Glutamatergic neuron (in vitro differentiated cells): Measurements from ENCODE around the gene EME1. TPM values are rescaled to one million over a fixed set of nuclear protein-coding genes. Genes with fewer than 3 reads are reported as not detected.

Source experiments
- DNase-seq: peaks from one replicate; pipeline ENCODE4 v3.0.0; 2022
- H3K27ac Mint-ChIP-seq: one replicate; pipeline ENCODE4 v1.8.0; 2020; ENCODE audit warnings: mild to moderate bottlenecking, mixed read lengths, inconsistent platforms; ENCODE audit not compliant: unreplicated experiment
- H3K27me3 Mint-ChIP-seq: one replicate; pipeline ENCODE4 v1.8.0; 2020; ENCODE audit warnings: mild to moderate bottlenecking, moderate library complexity, mixed read lengths, inconsistent platforms; ENCODE audit not compliant: unreplicated experiment
- H3K36me3 Mint-ChIP-seq: one replicate; pipeline ENCODE4 v1.8.0; 2020; ENCODE audit warnings: mild to moderate bottlenecking, mixed read lengths, inconsistent platforms; ENCODE audit not compliant: unreplicated experiment
- H3K4me1 Mint-ChIP-seq: one replicate; pipeline ENCODE4 v1.8.0; 2020; ENCODE audit warnings: mild to moderate bottlenecking, low read depth, mixed read lengths, inconsistent platforms; ENCODE audit not compliant: unreplicated experiment
- H3K4me3 Mint-ChIP-seq: one replicate; pipeline ENCODE4 v1.8.0; 2020; ENCODE audit warnings: mild to moderate bottlenecking, mixed read lengths, inconsistent platforms; ENCODE audit not compliant: unreplicated experiment
- H3K9me3 Mint-ChIP-seq: one replicate; pipeline ENCODE4 v1.8.0; 2020; ENCODE audit warnings: mild to moderate bottlenecking, moderate library complexity, mixed read lengths, inconsistent platforms; ENCODE audit not compliant: unreplicated experiment
- total RNA-seq: library from RNA; stranded (reverse); fragmentation: NEBNext Ultra II Directional; extraction: Animal tissue kit (Norgen Biotek cat#: 25700); gene quantifications from one replicate; pipeline ENCODE4 v1.2.1, GENCODE V29; 2021; ENCODE audit not compliant: unreplicated experiment
- TF ChIP-seq, protein P1 (sequence below): fragments of 200-600 bp; sonication (generic); IDR thresholded peaks from one replicate; pipeline ENCODE4 v1.5.0; 2021; ENCODE audit not compliant: partially characterized antibody, unreplicated experiment

The EME1 gene
- total RNA-seq, 1 donor from 2014 or later, result 4.7 TPM

DNA sequence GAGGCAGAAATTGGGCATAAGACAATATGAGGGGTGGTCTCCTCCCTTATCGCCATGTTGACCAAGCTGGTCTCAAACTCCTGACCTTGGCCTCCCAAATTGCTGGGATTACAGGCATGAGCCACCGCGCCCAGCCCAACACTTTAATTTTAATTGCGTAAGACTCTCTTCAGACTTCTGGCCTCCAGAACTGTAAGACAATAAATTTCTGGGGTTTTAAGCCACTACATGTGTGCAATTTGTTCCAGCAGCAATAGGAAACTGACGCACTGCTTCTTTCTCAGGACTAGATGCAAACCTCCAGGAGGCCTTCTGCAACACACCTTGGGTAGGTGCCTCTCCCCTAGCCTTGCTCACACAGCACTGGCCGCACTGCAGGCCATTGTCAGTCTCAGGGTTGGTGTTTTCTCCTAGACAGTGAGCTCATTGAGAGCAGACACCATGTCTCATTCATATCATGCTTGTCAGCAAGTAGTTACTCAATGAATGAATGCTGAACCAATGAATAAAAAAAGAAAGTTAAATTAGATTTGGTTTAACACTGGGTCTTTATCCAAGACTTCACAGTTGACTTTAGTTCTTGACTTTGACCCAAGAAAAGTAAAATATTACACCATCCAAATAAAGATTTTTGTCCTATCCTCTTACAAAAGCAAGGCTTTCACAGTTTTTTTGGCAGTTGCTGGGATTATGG is 47.5 kb downstream of the EME1 start:
- Mint-ChIP-seq H3K4me1 (peaks cover 2% of the 10 kb centered on the region), H3K36me3 (peaks cover 9% of the 10 kb centered on the region), H3K4me3 (no peak overlapping the region), H3K27ac (no peak overlapping the region), H3K9me3 (peaks cover 3% of the 10 kb centered on the region), H3K27me3 (peaks cover under 1% of the 10 kb centered on the region)
- DNase-seq, result no peak
- TF ChIP-seq, protein P1, sequence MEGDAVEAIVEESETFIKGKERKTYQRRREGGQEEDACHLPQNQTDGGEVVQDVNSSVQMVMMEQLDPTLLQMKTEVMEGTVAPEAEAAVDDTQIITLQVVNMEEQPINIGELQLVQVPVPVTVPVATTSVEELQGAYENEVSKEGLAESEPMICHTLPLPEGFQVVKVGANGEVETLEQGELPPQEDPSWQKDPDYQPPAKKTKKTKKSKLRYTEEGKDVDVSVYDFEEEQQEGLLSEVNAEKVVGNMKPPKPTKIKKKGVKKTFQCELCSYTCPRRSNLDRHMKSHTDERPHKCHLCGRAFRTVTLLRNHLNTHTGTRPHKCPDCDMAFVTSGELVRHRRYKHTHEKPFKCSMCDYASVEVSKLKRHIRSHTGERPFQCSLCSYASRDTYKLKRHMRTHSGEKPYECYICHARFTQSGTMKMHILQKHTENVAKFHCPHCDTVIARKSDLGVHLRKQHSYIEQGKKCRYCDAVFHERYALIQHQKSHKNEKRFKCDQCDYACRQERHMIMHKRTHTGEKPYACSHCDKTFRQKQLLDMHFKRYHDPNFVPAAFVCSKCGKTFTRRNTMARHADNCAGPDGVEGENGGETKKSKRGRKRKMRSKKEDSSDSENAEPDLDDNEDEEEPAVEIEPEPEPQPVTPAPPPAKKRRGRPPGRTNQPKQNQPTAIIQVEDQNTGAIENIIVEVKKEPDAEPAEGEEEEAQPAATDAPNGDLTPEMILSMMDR, result no peak

DNA sequence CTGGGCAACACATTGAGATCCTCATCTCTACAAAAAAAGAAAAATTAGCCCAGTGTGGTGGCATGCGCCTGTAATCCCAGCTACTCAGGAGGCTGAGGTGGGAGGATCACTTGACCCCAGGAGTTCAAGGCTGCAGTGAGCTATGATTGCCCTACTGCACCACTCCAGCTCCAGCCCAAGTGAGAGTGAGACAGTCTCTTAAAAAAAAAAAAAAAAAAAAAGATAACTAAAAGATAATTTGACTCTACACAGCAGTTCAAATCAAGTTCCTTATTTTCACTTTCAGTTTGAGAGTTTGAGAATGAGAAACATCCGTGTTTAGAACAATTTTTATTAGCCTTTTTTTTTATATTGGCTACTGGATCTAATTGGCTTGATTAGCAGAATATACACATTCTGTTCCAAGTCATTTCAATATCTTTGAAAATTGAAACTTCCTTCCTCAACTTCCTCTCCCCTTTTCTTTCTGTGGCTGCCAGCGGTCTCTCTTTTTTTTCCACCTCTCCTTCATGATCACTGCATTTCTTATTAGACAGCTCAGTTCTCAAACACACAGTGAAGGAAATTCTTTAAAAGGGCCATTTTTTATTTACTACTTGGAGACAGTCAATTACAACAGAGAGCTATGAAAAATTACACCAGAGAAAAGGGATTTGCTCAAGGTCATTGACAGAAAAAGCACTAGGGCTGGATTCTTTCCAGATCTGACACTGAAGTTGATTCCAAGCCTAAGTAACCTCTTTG is 48.5 kb downstream of the EME1 start:
- Mint-ChIP-seq H3K27ac (no peak overlapping the region), H3K4me1 (peaks cover 3% of the 10 kb centered on the region), H3K4me3 (no peak overlapping the region), H3K36me3 (peaks cover 9% of the 10 kb centered on the region), H3K27me3 (peaks cover 3% of the 10 kb centered on the region), H3K9me3 (peaks cover 5% of the 10 kb centered on the region)
- TF ChIP-seq, protein P1, result no peak
- DNase-seq, result no peak

DNA sequence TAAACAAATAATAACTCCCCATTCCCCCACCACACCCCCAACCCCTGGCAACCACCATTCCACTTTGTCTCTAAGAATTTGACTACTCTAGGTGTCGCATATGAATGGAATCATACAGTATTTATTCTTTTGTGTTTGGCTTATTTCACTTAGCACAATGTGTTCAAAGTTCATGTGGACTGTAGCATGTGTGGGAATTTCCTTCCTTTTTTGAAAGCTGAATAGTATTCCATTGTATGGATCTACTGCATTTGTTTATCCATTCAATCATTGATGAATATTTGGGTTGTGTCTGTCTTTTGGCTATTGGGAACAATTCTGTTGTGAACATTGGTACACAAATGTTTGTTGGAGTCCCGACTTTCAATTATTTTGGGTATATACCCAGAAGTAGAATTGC is 49.7 kb downstream of the EME1 start:
- peaks cover 5% of the 10 kb centered on the region for H3K9me3 Mint-ChIP-seq
- H3K27me3 Mint-ChIP-seq, result peaks cover 4% of the 10 kb centered on the region
- no peak overlapping the region for H3K4me3 Mint-ChIP-seq
- H3K36me3 Mint-ChIP-seq, result peaks cover 9% of the 10 kb centered on the region
- no peak overlapping the region for H3K27ac Mint-ChIP-seq
- H3K4me1 Mint-ChIP-seq, result peaks cover 10% of the 10 kb centered on the region
- DNase-seq, result no peak
- TF ChIP-seq, protein P1, result no peak

GRCh38 chr17:50423553-50424159 is 50.6 kb downstream of the EME1 start:
- peaks cover 12% of the 10 kb centered on the region for H3K4me1 Mint-ChIP-seq
- H3K36me3 Mint-ChIP-seq, result peaks cover 9% of the 10 kb centered on the region
- H3K27me3 Mint-ChIP-seq, result peaks cover 4% of the 10 kb centered on the region
- DNase-seq, result no peak
- no peak overlapping the region for H3K27ac Mint-ChIP-seq
- TF ChIP-seq, protein P1, result no peak
- no peak overlapping the region for H3K4me3 Mint-ChIP-seq
- H3K9me3 Mint-ChIP-seq, result peaks cover 5% of the 10 kb centered on the region
